HG03354 (cell line): Measurements from ENCODE around the gene OR10Z1.

Source experiments
- ATAC-seq: cut with Tn5 transposase; IDR thresholded peaks from one replicate; pipeline ENCODE4 v1.9.1; 2021; ENCODE audit warnings: mild to moderate bottlenecking; ENCODE audit not compliant: unreplicated experiment, poor library complexity, severe bottlenecking

OR10Z1 gene, protein sequence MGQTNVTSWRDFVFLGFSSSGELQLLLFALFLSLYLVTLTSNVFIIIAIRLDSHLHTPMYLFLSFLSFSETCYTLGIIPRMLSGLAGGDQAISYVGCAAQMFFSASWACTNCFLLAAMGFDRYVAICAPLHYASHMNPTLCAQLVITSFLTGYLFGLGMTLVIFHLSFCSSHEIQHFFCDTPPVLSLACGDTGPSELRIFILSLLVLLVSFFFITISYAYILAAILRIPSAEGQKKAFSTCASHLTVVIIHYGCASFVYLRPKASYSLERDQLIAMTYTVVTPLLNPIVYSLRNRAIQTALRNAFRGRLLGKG

DNA sequence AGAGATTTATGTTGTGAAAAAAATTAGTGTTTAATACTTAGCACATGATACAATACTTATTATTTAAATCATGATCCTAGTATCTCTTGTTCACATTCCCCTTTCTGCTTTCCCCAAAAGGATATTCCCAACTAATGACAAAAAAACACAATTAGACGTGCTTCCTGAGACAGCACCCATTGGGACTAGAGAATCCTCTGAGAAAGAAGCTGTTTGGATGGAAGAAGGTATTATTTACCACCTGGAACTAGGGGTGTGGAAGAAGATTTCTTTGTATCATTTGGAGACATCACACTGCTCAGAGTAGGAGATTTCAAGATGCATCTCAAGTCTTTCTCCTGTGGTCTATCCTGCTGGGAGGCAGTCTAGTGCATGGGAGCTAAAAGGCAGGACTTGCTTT lies at the start of gene OR10Z1:
Gene OR10Z1, plus strand, starts transcription at position 301 of the 400 bp plus-strand sequence. CDS start 1,171 bp downstream, outside the sequence.
- ATAC-seq: no peak

DNA sequence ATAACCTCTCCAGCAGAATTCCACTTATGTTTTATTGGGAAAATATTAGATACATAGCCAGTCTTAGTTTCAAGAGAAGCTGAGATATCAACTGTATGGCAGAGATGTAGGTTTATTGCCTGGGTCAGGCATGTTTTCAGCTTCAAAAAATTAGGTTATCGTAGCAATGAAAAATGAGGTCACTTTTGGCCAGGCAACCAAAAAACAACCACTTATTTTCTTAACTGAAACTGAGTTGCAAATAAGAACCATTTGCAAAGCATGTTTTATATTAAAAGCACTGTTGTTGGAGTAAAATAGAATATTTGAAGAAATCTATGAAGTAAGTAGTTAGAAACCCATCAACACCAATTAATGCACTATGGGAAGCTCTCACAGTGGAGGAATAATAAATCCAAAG lies 45.4 kb upstream of the OR10Z1 start:
- ATAC-seq: no peak

DNA sequence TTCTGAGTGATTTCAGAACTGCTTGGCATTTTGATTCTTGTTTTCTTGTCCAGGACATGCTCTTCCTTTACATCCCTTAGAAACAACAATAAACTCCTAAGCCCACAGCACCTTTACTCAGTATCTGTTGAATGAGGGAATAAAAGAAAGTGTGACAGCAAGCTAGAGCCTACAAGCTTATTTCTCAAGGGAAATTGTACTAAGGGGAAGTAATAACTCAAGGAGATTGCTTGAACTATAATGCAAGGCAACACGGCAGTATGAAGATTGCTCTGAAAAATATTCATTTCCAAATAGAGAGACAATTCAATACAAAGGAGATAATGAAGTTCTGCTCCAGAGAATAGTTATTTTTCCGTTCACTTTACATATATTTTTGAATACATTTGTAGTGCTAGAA lies 41.2 kb upstream of the OR10Z1 start:
- ATAC-seq: no peak

DNA sequence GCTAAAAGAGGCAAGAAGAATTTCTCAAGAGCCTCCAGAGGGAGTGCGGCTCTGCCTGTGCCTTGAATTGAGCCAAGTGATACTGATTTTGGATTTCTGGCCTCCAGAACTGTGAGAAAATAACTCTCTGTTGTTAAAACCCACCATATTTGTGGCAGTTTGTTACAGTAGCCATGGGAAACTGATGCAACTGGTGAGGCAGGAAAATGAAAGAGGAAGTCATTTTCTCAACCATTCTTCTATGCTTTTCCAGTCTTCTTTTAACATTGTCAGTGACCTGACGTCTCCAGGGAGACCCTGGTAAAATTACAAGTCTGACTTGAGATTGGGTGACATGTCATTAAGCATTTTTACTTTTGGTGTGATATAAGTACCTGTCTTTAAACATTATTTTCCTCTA lies 40.5 kb upstream of the OR10Z1 start:
- ATAC-seq: no peak

DNA sequence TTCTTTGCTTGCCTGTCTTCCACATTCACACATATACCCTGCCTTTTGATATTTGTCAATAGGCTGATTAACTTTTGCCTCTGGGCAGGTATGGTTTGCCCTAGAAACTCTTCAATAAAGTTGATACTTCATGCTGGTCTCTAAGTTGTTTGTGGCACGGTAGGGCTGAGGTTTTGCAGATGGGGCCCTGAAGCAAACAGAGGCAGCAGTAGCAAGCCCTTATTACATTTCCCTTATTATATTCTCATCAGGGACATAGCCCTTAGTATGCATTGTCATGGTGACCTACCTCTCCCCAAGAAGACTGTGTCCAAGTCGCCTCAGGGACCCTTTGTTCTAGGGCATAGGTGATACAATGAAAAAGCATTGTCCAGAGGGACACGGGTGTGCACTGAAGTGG lies 34.6 kb upstream of the OR10Z1 start, which contains the start of gene OR6P1:
Gene OR6P1, minus strand, starts transcription at position 101 of the 400 bp plus-strand sequence. CDS start 6,976 bp downstream, outside the sequence.
- ATAC-seq: no peak

DNA sequence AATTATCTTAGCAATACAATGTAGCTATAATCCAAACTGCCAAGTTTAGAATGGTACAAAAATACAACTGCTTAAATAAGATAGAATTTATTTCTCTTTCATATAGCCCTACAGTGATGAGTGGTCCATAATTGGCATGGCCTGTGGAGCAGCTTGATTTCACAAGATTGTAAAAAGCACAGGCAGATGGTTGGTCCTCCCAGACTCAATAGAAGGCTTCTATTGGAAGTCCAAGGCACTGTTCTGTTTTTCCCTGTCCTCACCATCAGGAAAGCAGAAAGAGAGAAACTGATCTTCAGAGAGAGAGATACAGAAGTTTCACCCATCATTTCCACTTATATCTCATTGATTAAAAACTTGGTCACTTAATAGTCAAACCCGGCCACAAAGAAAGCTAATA lies 32.8 kb upstream of the OR10Z1 start:
- ATAC-seq: no peak

DNA sequence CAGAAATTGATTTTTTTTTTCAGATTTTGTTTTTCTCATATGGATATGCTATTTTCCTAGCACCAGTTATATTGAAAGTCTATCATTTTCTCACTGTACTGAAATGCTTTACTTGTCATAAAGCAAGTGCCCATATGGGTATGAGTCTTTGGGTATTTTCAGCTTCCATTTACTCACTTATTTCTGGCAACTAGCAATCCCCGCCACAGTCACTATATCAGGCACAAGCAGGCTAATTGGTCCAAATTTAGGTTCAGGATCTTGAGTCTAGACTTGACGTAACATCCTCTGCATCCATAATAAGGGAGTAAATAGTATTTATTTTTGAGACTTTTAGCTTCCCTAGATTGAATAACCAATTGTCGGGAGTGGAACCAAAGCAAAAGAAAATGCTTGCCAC lies 27.5 kb upstream of the OR10Z1 start:
- ATAC-seq: no peak

DNA sequence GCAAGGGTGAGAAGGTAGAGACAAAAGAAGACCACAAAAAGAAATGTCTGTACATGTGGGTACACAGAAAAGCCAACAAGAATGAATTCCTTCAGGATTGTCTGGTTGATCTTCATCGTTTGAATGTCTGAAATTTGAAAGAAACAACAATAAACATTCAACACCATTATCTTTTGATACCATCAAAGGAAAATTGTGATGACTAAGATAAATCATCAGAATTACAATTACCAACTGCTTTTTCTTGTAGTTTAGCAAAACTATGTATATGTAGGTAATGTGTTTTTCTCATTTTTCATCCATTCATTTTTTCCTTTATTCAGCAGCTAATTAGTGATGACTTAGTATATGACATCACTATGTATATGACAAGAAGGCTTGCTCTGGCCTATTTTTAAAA lies 25.3 kb upstream of the OR10Z1 start, which contains the start of gene OR10X1:
Gene OR10X1, minus strand, starts transcription at position 167 of the 400 bp plus-strand sequence. Its CDS starts 0 bp downstream, at position 167.
- no peak for ATAC-seq

DNA sequence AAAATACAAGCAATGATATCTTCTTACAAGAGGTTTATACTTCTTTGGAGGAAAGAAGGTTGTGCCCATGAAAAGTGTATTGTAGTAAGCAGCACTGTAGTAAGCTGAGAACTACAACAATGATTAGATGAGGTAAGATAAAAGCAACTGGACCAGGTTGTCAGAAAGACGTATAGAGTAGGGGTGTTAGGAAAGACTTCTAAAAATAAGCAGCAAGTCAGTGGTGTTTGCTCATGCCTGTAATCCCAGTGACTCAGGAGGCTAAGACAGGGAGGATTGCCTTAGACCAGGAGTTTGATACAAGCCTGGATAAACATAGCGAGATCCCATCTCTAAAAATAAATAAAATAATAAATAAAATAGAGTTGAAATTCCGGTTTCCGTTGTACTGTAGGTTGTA lies 21.1 kb upstream of the OR10Z1 start:
- no peak for ATAC-seq

DNA sequence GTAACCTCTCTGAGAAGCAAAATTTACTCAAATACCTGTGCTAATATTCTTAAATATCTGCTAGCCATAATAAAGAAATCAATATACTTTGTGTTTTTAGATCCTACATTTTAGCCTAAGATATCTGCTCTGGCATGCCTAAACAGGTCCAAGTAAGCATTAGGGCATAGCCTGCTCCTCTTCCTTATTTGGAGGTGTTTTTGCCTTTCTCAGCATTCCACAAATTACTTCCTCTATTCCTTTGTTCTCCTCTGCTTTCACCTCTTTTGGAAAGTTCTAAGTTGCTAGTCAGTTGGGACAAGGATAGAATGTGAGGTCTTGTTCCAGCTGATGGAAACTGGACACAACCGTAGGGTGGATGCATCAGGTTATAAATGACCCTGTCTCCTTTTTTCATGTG lies 18.1 kb upstream of the OR10Z1 start:
- ATAC-seq: no peak

DNA sequence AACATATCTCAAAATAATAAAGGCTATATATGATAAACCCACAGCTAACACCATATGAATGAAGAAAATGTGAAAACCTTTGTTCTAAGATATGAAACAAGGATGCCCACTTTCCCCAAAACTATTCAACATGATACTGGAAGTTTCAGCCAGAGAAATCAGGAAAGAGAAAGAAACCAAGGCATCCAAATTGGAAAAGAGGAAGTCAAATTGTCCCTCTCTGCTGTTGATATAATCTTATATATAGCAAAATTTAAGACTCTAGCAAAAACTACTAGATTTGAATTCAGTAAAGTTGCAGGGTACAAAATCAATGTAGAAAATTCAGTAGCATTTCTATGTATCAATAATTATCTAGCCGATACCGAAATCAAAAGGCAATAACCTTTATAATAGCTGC lies 4.3 kb upstream of the OR10Z1 start:
- no peak for ATAC-seq

DNA sequence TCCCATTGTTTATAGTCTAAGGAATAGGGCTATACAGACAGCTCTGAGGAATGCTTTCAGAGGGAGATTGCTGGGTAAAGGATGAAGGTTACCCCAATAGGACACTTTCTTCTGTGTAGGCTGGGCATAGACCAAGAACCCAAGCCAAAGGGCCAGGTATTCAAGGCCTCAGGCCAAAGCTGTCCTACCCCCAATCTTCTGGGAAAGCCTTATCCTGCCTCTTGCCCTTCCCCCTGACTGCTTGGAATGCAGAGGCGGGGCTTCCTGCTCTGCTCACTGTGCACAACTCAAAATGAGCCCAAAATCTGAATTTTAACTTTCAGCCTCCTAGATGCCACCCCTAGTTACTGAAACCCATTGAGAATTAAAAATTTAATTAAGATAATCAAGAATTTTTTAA lies 2.2 kb downstream of the OR10Z1 start:
- ATAC-seq: no peak

DNA sequence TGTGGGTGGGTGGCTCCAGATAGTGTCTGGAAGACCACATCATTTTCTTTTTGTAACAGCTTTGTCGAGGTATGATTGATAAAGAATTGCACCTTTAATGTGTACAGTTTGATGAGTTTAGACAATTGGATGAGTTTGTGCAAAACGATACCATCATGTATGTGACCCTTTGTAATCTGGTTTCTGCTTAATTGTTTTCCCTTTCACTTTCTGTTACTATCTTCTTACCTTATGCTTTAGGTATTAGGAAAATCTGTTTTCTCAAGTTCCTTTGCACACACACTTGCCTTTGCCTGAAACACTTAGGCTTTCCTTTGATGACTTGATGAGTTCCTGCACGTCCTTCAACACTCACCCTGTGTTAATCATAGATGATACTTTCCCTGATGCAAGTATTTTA lies 6.8 kb downstream of the OR10Z1 start:
- no peak for ATAC-seq

DNA sequence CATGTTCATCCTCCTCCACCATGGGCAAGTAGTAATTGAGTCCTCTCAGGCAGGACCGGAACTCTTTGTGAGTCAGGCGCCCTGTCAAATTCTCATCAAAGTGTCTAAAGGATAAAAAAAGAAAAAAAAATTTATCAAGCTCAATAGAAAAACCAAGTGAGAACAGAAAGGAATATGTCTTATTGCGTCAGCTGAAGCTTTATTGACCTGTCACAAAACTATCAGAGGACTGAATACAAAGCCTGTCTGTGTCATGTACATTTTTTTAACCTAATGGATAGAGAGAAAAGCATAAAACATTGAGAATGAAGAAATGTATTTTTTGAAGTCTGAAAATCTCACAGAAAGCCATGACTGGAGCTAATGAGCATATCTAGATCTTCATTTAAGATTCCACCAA lies 8.7 kb downstream of the OR10Z1 start:
- no peak for ATAC-seq

DNA sequence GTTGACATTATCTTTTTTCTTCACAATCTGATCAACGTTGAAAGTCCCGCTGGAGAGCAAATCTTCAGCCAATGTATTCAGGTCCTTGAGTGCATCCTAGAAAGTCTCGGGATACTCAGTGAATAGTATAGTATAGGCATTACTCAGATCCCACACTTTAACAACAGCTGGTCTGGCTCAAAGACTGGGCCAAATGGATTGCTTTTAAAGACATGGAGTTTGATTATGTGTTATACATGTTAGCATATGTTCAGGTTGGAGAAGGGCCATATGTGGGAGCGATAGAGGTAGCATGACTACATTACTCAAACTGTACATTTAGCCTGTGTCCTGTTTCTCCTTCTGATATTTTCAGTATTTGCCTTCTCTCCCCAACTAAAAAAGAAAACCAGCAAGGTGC lies 33.1 kb downstream of the OR10Z1 start:
- ATAC-seq: no peak

DNA sequence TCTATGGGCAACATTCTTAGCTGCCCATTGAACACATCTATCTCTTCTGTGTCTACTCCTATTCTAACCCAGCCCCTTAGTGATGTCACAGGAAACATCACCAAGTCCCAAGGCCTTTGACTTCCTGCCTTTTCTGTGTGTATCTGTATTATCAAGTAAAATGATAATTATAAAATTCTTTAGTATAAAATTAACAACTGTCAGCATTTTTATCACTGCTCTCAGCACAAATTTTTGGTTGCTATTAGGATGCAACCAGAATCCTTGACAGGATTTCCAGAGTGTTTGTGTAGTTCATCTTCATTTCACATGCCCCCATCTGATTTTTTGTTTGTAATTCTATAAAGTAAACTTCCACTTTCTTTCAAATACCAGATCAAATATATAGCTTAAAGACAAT lies 33.8 kb downstream of the OR10Z1 start:
- ATAC-seq: no peak

DNA sequence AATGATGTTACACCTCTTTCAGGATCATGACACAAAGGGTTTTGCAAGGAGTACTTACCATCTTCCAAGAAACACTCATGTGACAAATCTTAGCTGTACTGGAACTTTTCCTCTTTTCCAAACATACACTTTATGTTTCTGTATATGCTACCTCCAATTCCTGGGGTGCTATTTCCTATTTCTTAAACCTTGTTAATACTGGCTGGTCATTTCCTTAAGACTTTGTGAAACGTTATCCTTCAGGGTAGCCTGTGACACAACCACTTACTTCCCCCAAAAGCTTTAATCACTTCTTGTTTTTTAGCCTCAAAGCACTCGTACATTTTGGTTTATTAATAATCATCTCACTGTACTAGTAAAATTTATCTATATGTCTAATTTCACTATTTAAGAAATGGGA lies 39.4 kb downstream of the OR10Z1 start:
- no peak for ATAC-seq

DNA sequence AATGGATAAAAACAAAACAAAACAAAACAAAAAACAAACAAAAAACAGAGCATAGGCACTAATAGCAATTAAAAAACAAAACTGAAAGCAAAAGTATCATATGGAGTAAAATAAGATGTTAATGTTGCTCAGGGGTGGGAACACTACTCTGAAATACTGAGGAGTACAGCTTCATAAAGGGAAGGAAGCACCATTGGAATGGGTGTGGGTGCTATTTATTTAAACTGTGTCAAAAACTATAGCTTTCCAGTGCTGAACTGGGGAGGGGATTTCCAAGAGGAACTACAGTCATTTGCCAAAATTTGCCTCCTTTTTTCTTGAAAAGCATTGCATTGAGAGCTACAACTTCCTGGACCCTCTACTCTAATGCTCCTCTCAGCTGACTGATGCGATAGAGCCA lies 41.4 kb downstream of the OR10Z1 start:
- ATAC-seq: no peak

DNA sequence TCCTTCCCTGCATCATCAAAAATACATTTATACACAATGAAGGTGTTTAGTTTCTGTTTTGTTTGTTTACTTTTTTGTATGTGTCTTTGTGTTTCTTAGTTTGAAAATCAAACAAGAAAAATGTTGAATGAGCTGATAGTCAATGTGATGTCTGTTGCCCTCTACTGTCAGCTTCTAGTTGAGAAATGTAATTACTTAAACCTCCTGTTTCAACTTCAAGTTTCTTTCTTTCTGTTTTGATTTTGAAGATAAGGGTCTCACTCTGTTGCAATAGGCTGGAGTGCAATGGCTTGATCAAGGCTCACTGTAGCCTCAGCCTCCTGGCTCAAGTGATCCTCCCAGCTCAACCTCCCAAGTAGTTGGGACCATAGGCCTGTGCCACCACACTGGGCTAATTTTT lies 44.0 kb downstream of the OR10Z1 start:
- no peak for ATAC-seq

DNA sequence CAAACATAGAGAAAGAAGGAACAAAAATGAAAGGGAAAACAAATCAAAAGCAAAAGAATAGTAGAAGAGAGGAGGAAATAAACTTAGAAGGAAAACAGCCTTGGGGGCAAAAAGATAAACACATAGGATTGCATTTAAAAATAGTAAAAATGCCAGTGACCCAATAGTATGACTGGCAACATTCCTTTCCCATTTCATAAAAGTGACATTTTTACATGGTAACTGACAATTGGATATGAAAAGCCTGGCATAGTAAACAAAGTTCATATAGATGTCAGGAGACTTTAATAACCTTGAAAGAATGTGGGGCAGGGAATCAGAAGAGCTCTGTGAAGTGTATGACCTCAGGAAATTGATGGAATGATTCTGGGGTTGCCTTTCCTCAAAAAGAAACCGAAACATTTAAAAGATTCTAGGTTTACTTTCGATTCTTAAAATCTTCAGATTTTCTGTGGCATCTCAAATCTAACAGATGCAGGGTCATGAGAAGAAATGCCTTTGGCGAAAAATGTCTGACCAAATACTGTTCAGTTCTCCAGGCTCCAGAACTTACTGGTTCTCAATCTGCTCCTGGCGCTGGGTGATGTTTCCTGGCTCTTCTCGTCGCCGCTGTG lies 47.8 kb downstream of the OR10Z1 start:
- no peak for ATAC-seq

DNA sequence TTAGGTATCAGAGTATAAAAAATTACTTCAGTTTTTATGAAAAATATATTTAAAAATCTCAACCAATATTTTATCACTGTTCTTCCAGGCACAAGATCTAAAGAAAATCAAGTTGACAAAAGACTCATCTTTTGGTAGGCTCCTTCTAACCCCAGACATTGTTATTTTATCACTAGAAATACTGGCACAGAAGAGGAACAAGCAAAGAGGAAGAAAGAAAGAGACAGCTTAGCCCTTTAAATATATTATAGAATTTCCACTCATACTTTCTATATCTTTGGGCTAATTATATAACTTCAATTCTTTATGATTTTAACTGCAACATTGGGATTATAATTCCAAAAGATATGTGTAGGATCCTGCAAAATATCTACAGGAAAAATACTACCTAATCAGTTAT lies 49.0 kb downstream of the OR10Z1 start:
- ATAC-seq: no peak
